GM21381 (cell line): ENCODE measurements around the gene HSDL1.

Source experiments
- ATAC-seq: cut with Tn5 transposase; IDR thresholded peaks from one replicate; pipeline ENCODE4 v1.9.1; 2021; ENCODE audit warnings: mild to moderate bottlenecking, moderate library complexity; ENCODE audit not compliant: unreplicated experiment

The HSDL1 gene

DNA sequence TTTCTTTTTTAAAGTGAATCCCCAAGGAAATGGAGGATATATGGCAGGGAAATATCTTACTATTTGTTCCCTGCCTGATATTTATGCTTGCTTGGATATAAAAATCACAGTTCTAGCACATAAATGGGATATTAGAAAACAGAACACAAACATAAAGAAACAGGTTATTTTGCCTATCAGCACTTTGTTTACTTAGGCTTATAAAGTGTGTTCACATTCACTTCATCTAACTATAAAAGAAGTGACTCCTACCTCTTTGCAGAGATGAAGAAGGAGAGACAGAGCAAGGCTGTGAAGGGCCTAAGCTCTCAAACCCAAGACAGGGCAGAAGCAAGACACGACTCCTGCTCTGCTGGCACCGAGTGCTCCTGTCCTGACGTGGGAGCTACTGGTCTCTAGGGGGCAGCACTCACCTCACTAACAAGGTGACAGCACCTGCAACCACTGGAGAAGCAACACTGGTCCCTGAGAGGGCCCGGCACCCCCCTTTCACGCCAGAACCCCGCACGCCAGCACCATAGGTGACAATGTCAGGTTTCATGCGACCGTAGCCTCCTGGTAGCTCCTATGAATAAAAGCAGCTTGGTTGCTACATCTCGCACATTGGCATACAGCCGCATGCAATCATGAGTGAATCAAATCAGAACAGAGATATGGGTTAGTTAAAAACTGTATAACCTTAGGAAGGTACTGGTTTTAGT, 60.3 kb downstream of the HSDL1 start:
- ATAC-seq = no peak

DNA sequence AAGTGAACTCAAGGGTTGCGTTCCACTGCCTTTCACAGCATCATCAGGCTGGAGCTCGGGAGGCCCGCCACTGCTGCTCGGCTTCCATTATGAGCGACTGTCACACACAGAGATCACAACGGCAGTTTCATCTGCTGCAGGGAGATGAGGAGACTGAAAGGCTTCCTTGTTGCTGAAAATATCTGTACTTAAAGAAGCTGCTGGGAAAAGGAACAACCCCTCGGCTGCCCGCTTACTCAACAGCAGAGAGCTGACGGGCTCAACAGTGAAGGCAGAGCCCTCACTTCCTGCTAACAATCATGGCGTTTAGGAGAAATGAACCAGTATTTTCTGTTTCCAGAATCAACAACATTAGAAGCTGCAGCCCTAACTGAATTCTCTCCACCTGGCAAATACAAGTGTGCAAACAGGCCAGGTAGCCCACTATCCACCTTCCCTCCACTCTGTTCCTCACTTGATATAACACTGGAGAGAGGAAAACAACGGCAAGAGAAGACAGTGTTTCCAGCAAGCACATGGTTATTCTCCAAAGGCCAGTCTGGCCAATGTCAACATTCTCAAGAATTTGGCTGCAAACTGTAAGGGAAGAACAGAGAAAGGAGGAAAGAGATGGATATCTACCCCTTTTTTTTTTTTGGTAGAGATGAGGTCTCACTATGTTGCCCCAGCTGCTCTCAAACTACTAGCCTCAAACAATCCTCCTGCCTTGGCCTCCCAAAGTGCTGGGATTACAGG, 62.0 kb downstream of the HSDL1 start:
- ATAC-seq = no peak

DNA sequence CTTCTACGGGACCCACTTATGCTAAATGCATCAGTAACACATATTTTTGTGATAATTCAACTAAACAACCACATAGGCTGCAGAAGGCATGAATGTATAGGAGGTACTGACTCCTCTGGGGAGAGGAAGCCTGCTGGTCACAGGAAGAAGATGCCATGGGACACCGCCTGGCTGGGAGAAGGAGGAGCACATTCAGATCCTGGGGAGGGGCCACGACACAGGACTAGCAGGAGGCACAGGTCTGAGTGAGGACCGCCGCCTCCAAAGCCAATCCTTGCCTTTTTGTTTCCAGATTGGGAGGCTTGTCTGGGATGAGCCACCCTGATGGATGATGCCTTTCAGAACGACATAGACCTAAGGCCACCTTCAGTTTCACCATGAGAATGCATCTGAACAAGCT, 62.9 kb downstream of the HSDL1 start:
- no peak for ATAC-seq

DNA sequence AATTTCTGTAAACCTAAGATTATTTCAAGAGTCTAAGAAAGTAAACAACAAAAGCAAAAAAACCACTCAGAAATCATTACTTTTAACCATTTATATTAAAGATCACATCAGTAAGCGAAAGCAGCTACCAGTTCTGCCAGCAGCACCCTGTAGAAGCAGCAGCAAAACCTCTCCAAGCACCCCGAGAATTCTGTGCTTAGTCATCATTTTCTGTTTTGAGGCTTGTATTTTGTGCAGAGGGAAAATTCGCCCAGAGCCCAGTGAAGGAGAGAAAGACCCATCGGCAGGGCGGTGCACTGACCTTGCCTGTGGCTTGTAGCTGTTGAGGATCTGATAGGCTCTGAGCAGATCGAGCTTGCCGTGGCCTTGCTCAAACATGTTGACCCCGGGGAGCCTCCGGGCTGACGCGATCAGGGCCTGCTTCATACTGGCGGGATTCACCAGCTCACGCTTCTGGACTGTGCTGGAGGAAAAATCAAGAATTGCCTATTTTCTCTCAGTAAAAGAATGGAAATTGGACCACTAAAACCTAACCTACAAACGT, 63.5 kb downstream of the HSDL1 start:
- no peak for ATAC-seq

DNA sequence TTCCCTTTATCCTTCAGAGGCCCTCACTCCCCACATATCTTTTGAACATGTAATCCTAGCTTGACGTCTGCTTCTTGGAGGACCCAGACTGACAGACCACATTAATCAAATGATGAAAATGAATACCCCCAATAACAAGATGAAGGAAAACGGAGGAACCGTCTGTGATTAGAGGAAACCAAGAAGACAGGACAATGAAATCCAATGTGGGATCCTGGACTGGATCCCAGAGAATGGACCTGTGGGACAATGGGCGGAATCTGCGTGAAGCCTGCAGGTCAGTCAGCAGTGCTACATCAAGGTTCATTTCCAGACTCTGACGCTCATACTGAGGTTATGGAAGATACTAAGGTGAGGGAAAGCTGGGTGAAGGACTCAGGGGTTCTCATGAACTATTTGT, 64.2 kb downstream of the HSDL1 start:
- ATAC-seq = no peak

DNA sequence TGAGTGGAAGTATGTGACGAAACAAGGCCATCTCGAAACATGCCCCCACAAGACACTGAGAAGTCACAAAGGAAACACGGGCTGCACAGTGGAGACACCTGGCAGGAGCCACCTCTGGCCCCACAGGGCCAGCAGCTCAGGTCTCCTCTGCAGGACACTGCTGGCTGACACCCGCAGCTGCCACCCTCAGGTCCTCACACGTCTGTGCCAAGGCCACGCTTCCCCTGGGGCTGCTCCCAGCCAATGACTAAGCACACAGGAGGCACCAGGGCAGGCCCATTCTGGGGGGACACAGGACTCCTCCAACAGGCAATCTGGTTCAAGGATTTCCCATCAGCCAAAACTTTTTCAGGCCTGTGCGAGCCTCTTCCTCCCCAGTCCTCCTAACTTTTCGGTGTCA, 64.6 kb downstream of the HSDL1 start:
- ATAC-seq = no peak

DNA sequence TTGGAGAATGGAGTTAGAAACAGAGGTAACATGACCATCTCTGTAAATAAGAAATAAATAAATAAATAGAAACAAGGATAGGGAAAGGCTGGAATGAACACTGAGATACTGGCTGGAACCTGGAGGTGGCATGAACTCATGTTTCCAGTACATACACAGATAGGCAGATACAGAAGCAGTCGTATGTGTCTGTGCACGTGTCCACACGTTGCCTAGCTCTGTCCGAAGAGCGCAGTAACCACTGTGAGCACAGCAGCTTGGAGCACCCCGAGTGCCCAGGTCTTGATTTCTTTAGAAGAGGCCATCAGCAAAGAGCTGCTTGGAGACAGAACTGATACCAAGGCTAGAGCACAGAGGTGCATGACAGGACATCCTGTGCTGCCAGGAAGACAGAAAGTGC, 65.3 kb downstream of the HSDL1 start:
- ATAC-seq = no peak

DNA sequence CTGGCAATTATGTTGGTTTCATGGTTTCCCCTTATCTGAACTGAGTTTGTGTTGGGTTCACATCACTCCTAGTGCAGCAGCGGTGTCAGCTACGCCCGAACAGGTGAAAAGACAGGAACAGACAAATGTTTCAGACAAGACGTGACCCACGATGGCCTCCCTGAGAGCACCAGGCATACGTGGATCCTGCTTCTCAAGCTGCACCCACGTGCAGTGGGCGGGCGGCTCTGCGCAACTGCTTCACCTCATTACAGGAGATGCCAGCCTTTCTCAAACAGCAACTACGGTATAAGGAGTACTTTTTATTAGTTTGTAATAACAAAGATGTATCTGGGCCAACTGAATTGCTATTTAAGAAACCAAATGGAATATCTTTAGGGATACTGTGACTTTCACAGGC, 69.6 kb downstream of the HSDL1 start:
- no peak for ATAC-seq

DNA sequence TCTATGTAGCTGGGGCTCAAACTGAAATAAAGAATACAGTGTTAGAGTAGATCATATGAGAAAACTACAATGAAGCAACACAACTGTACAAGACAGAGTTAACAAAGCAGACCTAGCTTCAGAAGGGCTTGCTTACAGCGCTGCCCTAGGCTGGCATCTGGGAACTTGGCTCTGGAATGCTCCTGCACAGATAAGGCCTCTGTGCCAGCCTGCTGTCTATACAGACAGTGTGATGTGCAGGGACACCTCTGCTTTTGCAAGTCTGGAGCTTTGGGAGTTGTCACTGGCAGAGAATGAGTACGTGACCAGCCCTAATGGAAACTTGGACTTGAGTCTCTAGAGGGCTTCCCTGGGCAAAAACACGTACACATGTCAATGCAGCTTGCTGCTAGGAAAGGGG, 70.3 kb downstream of the HSDL1 start:
- no peak for ATAC-seq
